Activated CD4-positive, alpha-beta T cell treated with anti-CD3 and anti-CD28 coated beads, Interleukin-2, amount 50 U/mL, for 48 hours (primary cell): ENCODE results near the gene TMEM267.
A peak's percentile ranks its signal among the peaks of the same experiment; 100 is the strongest.
"Not testable (repeated sequence)": the region's sequence is repeated elsewhere in the genome, so short reads cannot be mapped to it uniquely, and the experiment has no call there.

Experiments used
- DNase-seq, 2 experiments: peaks; one replicate each; pipeline ENCODE4 v3.0.0-alpha.2; 2020

The TMEM267 gene

GRCh38 chr5:43483298-43484105, at the start of gene TMEM267:
TMEM267 (minus strand) TSS chr5:43483865; CDS start chr5:43453969, 29,896 bp downstream.
- peak; percentile 83 to 87 for DNase-seq

GRCh38 chr5:43530648-43531047, 47.0 kb upstream of the TMEM267 start:
- no peak for DNase-seq

- no peak for DNase-seq
Measured at GRCh38 chr5:43523662-43524072, 40.0 kb upstream of the TMEM267 start.

GRCh38 chr5:43520615-43521014, 37.0 kb upstream of the TMEM267 start:
- DNase-seq: no peak

GRCh38 chr5:43515678-43516048, 32.0 kb upstream of the TMEM267 start:
- no peak for DNase-seq

GRCh38 chr5:43514816-43515677, 31.4 kb upstream of the TMEM267 start, which contains the start of gene C5orf34:
C5orf34 (minus strand) TSS chr5:43515148; CDS start chr5:43509339, 5,809 bp downstream.
- peak; percentile 97 to 99 for DNase-seq

- DNase-seq: peak in 1 of 2 experiments; percentile 59
Measured at GRCh38 chr5:43514471-43514815, 30.8 kb upstream of the TMEM267 start.

GRCh38 chr5:43514025-43514424, 30.4 kb upstream of the TMEM267 start:
- DNase-seq: no peak

- not testable (repeated sequence) for DNase-seq
Measured at GRCh38 chr5:43511062-43511461, 27.4 kb upstream of the TMEM267 start.

- DNase-seq: no peak
Measured at GRCh38 chr5:43498581-43498980, 14.9 kb upstream of the TMEM267 start.

GRCh38 chr5:43497311-43498104, 13.8 kb upstream of the TMEM267 start:
- no peak for DNase-seq

GRCh38 chr5:43491326-43491725, 7.7 kb upstream of the TMEM267 start:
- DNase-seq: no peak

- DNase-seq: no peak
Measured at GRCh38 chr5:43486353-43486752, 2.7 kb upstream of the TMEM267 start.

- DNase-seq: peak in 1 of 2 experiments; percentile 22
Measured at GRCh38 chr5:43485406-43485805, 1.7 kb upstream of the TMEM267 start.

- peak; percentile 85 to 88 for DNase-seq
Measured at GRCh38 chr5:43484106-43484849, 613 bp upstream of the TMEM267 start.

GRCh38 chr5:43482490-43483297, 971 bp downstream of the TMEM267 start:
- no peak for DNase-seq

GRCh38 chr5:43469671-43470391, 13.8 kb downstream of the TMEM267 start:
- no peak for DNase-seq

GRCh38 chr5:43467100-43467499, 16.6 kb downstream of the TMEM267 start:
- no peak for DNase-seq

GRCh38 chr5:43465455-43465854, 18.2 kb downstream of the TMEM267 start:
- DNase-seq: not testable (repeated sequence)

- DNase-seq: no peak
Measured at GRCh38 chr5:43461066-43461465, 22.6 kb downstream of the TMEM267 start.

GRCh38 chr5:43456556-43456955, 27.1 kb downstream of the TMEM267 start:
- no peak for DNase-seq
